NCI-H146 treated with DMSO at 0.1 percent for 48 hours (cell line): Measurements from ENCODE around the gene TMEM200A.

ENCODE experiments used
- DNase-seq: peaks from one replicate; lab custom pipeline; 2025; ENCODE audit not compliant: unreplicated experiment; lab: John Stamatoyannopoulos, UW

Gene TMEM200A

GRCh38 chr6:130423044-130423443 lies 57.2 kb downstream of the TMEM200A start:
- DNase-seq, result no peak

- no peak for DNase-seq
Measured at GRCh38 chr6:130424710-130425109, 58.9 kb downstream of the TMEM200A start.

GRCh38 chr6:130425537-130425936 lies 59.7 kb downstream of the TMEM200A start:
- DNase-seq, result no peak

- no peak for DNase-seq
Measured at GRCh38 chr6:130426066-130426721, 60.4 kb downstream of the TMEM200A start.

- DNase-seq, result no peak
Measured at GRCh38 chr6:130431346-130431852, 65.6 kb downstream of the TMEM200A start.

GRCh38 chr6:130432838-130433237 lies 67.0 kb downstream of the TMEM200A start:
- DNase-seq, result no peak

- DNase-seq, result no peak
Measured at GRCh38 chr6:130434174-130434873, 68.5 kb downstream of the TMEM200A start.

GRCh38 chr6:130435181-130435580 lies 69.4 kb downstream of the TMEM200A start:
- DNase-seq, result no peak

- DNase-seq, result no peak
Measured at GRCh38 chr6:130437961-130438360, 72.1 kb downstream of the TMEM200A start.

- no peak for DNase-seq
Measured at GRCh38 chr6:130447374-130447773, 81.6 kb downstream of the TMEM200A start.

GRCh38 chr6:130452336-130452735 lies 86.5 kb downstream of the TMEM200A start:
- DNase-seq, result no peak

GRCh38 chr6:130453230-130453629 lies 87.4 kb downstream of the TMEM200A start:
- DNase-seq, result no peak

GRCh38 chr6:130457605-130458004 lies 91.8 kb downstream of the TMEM200A start:
- DNase-seq, result no peak

- DNase-seq, result no peak
Measured at GRCh38 chr6:130459316-130459715, 93.5 kb downstream of the TMEM200A start.

GRCh38 chr6:130460934-130461333 lies 95.1 kb downstream of the TMEM200A start:
- DNase-seq, result no peak

GRCh38 chr6:130466052-130466747 lies 100.4 kb downstream of the TMEM200A start:
- DNase-seq, result no peak

GRCh38 chr6:130466748-130467061 lies 100.9 kb downstream of the TMEM200A start:
- DNase-seq, result no peak

GRCh38 chr6:130467146-130468050 lies 101.6 kb downstream of the TMEM200A start:
- no peak for DNase-seq

- DNase-seq, result no peak
Measured at GRCh38 chr6:130470766-130471165, 104.9 kb downstream of the TMEM200A start.

GRCh38 chr6:130473886-130474285 lies 108.1 kb downstream of the TMEM200A start:
- DNase-seq, result no peak
